Activated CD4-positive, CD25-positive, alpha-beta regulatory T cell treated with anti-CD3 and anti-CD28 coated beads, Interleukin-2, amount 50 U/mL, for 72 hours (primary cell): ENCODE measurements around the gene GPD1.
A peak's percentile ranks its signal among the peaks of the same experiment; 100 is the strongest.

Source experiments
- DNase-seq: peaks from one replicate; pipeline ENCODE4 v3.0.0; 2021

Gene GPD1

DNA sequence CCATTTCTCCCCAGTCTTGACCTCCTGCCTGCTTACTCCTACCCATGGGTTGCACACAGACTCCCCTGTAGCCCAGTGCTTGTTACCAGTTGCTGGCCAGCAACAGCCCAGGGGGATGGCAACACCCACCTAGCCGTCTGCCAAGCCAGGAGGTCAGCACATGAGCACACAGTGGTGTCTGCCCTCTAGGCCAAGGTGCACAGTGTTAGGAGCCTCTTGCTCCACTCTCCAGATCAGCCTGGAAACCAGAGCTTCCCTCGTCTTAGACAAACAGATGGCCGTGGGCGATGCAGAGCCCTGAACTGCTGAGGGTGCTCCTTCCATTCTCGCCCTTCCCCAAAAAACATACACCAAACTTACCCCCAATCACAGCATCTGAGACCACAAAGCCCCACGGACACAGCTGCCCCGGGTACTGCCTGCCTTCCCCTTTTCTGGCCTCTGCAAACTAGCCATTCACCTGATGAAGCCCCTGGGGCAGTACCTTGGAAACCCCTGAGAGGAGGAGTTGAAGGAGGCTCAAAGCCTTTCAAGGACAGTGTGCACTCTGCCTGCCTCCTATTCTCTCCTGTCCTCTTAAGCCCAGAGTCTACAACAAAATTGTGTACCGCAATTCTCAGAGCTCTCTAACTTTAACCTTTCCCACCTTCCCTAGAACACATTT, 1.0 kb upstream of the GPD1 start:
- no peak for DNase-seq

DNA sequence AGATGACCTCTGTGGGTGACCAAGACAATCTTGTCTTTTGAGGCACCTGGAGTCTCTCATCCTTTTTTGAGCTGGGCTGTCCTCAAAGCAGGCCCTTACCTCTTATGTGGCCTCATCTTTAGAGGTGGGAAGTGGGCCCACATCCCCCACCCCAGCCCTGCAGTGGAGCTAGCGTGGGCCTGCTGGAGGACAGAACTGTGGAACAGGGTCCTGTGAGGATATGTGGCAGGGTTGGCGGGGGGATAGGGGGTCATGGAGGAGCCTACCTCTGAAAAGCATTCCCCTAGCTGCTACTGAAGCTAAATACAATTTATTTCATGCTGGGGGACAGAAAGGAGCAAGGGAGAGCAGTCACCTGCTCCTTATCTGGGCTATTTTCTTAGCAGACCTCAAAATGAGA, 457 bp upstream of the GPD1 start:
- DNase-seq, result no peak

DNA sequence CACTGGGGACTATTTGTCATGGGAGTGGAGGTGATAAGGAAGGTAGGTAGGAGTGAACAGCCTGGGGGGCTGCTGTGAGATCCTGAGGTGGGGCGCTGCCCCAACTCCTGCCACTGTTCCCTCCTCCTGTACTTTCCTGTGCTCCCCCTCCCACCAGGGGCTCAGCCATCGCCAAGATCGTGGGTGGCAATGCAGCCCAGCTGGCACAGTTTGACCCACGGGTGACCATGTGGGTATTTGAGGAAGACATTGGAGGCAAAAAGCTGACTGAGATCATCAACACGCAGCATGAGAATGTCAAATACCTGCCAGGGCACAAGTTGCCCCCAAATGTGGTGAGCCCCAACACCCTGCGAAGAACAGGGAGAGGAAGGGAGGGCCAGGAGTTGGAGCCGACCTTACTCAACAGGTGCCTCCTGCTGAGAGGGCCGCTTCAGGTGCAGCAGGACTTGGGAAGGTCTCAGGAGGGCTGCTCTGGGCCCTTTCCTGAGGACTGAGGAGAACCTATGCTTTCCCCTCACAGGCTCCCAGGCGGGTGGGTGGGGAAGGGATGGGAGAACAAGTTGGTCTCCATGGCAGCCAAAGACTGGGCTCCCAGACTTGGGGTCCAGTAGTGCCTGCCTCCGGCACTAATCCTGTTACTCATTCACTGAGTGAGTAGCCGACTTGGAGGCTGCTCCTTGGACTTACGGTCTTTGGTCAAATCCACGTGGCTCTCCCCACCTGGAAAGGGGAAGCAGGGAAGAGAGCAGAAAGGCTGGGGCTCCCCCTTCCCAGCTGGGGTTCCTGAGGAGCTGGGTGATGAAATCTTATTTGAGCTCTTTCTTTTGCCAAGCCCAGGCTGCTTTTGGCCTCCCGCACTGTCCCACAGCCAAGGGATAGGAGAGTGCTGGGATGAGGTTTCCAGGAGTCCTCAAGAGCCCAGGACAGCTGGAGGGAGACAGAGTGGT, 884 bp downstream of the GPD1 start:
- DNase-seq, result no peak

DNA sequence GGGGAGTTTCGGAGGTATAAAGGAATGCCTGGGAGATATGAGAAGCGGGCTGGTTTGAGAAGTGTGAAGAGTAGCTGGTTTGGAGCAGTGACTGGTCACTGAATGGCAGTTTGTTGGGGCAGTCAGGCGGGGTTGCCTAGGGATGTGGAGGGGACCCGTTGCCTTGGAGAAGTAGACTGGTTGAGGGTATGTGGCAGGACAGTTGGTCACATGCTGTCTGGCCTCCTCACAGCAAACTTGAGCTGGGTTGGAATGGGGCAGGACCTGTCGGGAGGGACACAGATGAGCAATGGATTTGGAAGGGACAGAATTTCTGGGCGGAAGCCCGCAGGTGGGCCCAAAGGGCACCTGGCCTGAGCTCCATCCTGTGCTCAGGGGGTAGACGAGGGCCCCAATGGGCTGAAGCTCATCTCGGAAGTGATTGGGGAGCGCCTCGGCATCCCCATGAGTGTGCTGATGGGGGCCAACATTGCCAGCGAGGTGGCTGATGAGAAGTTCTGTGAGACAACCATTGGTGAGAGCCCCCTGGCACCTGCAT, 2.2 kb downstream of the GPD1 start:
- DNase-seq, result no peak

DNA sequence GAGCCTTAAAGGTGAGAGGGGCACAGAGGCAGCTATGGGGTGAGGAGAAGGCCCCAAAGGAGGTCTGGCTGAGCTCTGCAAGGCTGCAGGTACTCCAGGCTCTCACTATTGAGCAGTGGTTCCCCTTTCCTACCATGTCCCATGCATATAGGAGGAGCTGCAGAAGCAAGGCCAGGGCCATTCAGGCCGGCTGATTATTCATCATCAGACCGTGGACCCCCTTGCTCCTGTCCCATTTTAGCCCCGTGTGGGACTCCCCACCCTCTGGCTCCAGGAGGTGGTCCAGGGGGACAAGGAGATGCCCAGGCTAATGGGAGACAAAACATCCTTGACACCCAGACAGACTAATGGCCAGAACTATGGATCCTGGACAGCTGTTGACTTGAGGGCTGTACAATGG, 3.1 kb downstream of the GPD1 start:
- DNase-seq, result no peak

DNA sequence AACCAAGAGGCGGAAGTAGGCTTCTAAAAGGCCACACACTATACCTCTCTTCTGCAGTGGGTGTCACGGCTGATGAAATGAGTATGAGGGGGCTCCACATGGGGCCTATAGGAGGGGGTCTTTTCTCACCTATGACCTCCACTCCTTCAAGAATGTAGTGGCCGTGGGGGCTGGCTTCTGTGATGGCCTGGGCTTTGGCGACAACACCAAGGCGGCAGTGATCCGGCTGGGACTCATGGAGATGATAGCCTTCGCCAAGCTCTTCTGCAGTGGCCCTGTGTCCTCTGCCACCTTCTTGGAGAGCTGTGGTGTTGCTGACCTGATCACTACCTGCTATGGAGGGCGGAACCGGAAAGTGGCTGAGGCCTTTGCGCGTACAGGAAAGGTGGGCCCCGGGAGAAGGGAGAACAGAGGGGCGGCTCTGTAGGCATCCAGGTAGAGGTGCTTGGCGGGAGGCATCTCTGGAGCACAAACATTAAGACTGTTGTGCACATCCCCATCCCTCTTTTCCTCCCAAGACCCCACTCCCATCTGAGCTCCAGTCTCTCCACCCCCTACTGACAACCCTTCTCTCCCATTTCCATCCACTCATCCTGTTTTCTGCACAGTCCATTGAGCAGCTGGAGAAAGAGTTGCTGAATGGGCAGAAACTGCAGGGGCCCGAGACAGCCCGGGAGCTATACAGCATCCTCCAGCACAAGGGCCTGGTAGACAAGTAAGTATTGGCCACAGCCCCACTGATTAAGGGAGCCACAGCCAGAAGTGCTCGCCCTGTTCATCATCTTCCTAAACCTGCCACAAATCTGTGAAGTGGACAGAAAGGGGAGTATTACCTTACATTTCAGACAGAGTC, 3.8 kb downstream of the GPD1 start:
- no peak for DNase-seq

DNA sequence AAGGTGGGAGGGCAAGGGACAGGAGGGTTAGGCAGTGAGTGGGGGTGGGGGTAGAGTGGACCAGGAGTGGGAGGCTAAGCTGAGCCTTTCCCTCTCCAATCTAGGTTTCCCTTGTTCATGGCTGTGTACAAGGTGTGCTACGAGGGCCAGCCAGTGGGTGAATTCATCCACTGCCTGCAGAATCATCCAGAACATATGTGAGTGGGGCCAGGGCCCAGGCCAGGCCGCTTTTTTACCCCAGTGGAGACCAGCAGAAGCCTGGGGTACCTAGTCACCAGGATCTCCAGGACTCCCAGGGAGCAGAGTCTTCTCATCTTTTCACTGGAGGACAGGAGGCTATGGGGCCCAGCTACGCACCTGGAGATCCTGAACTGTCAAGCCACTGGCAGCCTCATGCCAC, 5.5 kb downstream of the GPD1 start:
- no peak for DNase-seq

DNA sequence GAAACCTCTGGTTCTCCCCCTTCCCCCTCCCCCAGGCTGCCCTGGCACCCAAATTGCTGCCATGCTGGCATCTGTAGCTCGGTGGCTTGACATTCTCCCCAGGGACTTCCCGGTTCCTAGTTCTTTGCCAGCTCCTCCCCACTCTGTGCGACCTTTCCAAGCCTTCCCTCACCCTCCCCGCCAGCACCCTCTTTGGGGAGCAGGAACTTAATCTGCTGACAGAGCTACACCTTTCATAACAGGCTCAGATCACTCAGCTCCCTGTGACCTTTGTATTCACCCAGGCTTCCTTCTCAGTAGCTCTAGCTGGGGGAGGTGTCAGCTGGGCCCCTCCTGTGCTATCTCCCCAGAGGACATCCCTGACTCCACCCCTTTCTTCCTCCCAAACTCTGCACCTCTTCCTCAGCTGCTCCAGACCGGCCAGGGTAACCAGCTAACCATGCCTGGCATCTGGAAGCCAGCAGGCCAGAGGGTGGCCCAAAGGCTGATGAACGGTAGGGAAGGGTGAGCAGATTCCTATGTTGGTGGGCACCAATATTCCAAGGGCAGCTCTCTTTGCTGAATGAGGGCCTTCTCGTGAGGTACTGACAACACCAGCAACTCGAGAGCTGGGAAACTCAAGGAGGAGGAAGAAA, 6.4 kb downstream of the GPD1 start:
- DNase-seq, result peak; percentile 37

DNA sequence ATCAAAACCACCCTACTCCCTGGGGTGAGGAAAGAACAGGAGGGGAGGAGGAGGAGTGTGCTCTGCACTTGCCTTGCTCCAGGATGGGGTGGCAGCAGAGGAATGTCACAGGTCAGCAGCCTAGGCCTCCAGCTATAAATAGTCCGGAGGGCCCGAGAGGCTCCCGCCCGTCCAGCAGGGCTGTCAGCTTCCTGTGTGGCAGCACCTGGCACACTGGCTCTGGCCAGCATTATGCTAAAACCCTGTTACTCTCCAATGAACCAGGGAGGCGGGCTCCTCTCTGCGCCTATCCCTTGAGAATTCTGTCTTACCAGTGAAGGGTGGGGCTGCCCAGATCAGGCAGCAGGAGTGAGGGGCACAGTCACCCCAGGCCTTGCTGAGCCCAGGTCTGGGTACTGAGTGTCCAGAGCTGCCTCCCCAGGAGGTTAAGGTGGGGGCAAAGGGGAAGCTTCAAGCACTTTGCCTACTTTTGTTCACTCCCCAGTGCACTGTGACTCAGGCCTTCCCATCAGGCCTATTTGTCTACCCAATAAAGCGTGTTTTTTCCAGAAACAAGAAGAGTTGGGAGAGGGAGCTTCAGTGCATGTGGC, 7.0 kb downstream of the GPD1 start:
- DNase-seq, result peak; percentile 35

DNA sequence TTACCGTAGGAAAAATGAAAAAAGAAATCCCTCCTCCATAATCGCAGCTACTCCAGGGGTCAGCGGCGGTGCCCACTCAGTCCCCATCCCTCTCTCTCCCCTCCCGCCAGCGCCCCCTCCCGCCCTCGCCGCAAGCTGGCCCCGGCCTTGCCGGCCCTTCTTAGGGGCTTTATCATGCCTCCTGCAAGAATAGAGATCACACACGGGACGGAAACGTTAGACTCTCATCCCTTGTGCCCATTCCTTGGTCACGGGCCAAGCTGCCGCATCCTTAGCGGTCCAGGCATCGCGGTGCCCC, 7.5 kb downstream of the GPD1 start:
- DNase-seq, result no peak

DNA sequence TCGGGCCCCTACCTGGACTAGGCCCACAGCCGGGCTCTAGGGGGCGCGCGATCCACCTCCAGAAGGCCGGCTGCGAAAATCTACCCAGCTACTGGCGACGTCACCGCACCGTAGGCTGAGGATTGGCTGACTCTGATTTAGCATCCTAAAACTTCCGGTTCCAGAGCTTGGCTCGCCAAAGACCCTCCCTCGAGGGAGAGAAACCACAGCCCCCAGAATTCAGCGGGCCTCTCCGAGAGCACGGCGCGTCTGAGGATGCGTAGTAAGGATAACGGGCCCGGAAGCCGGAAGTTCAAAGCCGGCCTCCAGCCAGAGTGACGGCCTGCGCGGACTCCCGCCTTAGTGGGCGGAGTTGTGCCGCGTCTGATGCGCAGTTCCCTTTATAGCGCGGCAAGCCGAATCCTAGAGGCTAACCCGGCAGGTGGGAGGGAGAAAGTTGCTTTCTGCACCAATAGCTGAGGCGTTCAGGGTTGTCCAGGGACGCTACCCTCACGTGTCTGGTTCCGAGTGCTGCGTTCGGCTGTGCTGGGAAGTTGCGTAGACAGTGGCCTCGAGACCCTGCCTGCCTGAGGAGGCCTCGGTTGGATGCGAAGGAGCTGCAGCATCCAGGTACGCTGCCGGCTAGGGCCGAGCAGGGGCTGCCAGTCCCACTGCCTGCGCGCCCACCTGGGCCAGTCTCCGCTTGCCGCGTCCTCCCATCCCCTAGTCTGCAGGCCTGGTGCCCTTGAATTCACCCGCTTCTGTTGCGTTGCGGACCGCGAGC, 8.1 kb downstream of the GPD1 start, which contains the start of gene COX14:
TSS of gene COX14 (plus strand) at position 544 of the 763 bp plus-strand sequence. CDS start 7,808 bp downstream, outside the sequence.
- peak; percentile 99 for DNase-seq

DNA sequence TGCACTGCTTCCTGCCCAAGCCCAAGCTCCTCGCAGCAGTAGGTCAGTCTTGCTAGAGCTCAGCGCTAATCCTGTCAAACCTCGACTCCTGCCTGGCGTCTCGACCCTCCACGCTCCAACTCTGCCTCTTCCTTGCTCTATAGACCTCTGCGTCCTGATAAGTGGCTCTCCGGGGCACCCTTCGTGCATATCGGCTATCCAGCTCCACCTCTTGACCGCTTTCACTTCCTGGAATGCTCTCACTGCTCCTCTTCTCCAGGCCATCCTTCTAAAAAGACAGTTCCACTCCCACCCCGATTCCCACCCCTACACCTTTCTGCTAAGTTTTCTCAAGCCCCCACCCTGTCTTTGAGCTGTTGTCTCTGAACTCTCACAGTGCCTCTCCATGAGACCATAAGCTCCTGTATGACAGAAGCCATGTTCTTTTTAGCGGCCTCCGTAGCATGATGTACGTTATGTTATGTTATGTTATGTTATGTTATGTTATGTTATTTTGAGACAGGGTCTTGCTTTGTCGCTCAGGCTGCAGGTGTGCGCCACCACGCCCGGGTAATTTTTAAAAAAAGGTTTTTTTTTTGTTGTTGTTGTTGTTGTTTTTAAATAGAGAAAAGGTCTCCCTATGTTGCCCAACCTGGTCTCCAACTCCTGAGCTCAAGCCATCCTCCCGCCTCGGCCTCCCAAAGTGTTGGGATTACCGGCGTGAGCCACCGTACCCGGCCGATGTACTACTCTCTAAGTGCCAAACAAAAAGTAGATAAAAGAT, 8.8 kb downstream of the GPD1 start:
- no peak for DNase-seq

DNA sequence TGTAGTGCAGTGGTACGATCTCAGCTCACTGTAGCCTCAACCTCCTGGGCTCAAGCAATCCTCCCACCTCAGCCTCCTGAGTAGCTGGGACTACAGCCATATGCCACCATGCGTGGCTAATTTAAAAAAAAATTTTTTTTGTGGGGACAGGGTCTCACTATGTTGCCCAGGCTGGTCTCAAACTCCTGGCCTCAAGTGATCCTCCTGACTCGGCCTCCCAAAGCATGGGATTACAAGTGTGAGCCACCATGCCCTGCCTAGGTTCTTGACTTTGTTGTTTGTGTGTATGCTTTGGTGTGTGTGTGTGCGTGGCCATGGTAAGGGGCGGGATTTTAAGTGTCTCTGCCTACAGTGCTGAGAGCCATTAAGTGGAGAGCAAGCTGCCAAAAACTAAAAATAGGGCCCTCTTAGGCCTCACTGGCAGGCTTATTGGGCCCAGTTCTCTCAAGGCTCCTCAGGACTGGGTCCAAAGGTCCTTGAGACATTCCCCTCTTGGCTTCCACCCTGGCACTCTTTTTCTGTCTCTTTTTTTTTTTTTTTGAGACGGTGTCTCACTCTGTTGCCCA, 13.3 kb downstream of the GPD1 start:
- DNase-seq, result peak; percentile 12

DNA sequence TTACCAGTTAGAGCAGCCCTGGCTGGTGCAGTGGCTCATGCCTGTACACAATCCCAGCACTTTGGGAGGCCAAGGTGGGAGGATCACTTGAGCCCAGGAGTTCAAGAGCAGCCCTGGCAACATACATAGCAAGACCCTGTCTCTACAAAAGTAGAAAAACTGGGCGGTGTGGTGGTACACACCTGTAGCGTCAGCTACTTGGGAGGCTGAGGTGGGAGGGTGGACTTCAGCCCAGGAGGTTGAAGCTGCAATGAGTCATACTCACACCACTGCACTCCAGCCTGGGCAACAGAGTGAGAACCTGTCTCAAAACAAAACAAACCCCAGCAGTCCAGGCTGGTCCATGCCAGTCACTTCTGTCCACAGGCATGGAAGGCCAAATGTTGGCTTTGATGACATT, 15.6 kb downstream of the GPD1 start:
- DNase-seq, result no peak

DNA sequence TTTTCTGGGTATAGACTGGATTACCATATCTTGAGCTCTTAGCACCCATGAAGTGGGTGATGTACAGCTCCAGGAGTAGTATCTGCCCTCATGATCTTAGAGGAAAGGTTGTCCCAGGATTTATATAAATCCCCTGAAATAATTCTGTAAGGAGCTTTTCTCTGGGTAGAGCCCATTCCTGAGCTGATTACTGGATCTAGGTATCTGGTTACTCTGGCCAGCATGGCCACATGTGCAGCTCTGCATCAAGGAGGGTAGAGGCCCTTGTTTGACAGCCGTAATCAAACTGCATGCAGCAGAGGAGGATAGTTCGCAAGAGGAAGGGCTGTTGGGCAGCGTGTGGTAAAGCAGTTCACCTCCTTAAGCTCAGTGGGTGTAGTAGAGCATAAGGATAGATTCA, 16.7 kb downstream of the GPD1 start:
- DNase-seq, result no peak

DNA sequence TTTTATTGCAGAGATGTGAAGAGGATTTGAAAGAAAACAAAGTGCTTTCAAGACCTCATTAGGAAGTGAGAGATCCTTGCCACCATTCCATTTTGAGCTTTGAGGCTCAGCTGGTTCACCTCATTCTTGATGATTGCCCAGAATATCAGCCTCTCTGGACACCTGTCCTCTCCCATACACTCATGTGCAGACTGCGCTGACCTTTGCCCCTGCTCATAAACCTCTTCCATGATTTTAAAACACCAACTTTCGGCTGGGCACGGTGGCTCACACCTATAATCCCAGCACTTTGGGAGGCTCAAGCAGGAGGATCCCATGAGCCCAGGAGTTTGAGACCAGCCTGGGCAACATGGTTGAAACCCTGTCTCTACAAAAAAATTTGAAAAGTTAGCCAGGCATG, 17.1 kb downstream of the GPD1 start:
- no peak for DNase-seq

DNA sequence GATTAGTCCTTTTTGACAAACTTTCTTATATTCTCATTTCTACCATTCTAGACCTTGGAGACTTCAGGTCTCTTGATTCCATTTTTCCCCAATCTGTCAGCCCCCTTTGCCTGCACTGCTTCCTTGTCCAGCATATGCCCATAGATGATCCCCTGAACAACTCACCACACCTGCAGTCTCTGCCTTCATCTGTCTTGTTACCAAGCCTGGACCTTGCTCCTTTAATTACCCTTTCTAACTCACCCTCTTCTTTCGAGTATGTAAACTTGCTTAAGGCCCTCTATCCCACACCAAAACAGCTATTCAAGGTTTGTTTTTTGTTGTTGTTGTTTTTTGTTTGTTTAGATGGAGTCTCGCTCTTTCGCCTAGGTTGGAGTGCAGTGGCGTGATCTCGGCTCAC, 17.8 kb downstream of the GPD1 start:
- no peak for DNase-seq

DNA sequence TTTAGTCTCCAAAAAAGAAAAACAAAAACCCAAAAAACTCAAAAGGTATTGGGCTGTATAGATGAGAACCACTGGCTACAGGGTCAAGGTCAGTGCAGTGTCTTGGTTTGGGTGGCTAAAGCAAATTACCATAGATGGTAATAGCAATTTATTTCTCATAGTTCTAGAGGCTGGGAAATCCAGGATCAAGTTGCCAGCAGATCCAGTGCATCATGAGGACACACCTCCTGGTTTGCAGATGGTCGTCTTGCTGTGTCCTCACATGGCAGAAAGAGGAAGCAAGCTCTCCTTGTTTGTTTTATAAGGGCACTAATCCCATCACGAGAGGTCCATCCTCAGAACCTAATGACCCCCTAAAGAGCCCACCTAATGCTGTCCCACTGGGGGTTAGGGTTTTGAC, 19.4 kb downstream of the GPD1 start:
- no peak for DNase-seq

DNA sequence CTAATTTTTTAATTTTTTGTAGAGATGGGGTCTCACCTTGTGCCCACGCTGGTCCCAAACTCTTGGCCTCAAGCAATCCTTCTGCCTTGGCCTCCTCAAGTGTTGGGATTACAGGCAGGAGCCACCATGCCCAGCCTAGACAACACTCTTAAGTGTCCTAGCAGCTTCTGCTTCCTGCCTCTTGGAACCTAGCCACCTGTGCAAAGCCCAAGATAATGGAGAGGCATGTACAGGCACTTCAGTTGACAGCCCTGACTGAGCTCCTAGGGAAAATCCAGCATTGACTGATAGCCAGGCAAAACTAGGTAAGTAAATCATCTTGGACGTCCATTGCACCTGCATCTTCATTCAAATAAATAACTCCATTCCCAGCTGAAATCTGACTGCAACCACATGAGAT, 23.7 kb downstream of the GPD1 start:
- DNase-seq, result no peak

DNA sequence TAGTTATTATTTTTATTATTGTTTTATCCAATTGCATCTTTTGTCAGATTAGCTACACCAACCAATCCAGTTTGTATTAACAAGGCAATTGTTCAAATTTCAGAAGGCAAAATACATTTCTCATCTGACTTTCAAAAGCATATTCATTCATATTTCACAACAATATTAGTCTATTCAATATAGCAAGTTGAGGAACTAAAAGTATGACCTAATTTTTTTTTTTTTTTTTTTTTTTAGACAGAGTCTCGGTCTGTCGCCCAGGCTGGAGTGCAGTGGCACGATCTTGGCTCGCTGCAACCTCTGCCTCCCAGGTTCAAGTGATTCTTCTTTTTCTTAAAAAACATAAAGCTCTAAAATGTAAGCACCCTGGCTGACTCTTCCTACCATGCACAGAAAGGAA, 25.5 kb downstream of the GPD1 start:
- no peak for DNase-seq
